Large intestine (tissue), 3 donors: ENCODE results near the gene SDHB. TPM values are rescaled to one million over a fixed set of nuclear protein-coding genes. Genes with fewer than 3 reads are reported as not detected.
"Not testable (repeated sequence)": the region's sequence is repeated elsewhere in the genome, so short reads cannot be mapped to it uniquely, and the experiment has no call there.

ENCODE experiments used
- DNase-seq, 2 donors: peaks; one replicate each; pipeline versions ENCODE4 v3.0.0 to v3.0.0-alpha.2; 2013
- H3K27ac ChIP-seq: one replicate; pipeline ENCODE4 v1.5.1; 2013; ENCODE audit warnings: low read length
- H3K27me3 ChIP-seq: 2 replicates; pipeline ENCODE4 v1.6.1; 2013; ENCODE audit warnings: low read length; ENCODE audit not compliant: control insufficient read depth, insufficient read depth
- H3K36me3 ChIP-seq: 2 replicates; pipeline ENCODE4 v1.6.1; 2013; ENCODE audit warnings: low read length; ENCODE audit not compliant: control insufficient read depth, insufficient read depth
- H3K4me1 ChIP-seq: one replicate; pipeline ENCODE4 v1.6.1; 2013; ENCODE audit warnings: low read length; ENCODE audit not compliant: control insufficient read depth, insufficient read depth
- H3K4me3 ChIP-seq: one replicate; pipeline ENCODE4 v1.5.1; 2013; ENCODE audit warnings: low read length
- H3K9me3 ChIP-seq: one replicate; pipeline ENCODE4 v1.6.1; 2013; ENCODE audit warnings: mild to moderate bottlenecking, low read depth, low read length, moderate library complexity; ENCODE audit not compliant: control insufficient read depth
- WGBS: methylation state at CpG from one replicate; pipeline ENCODE4 v1.1.5; 2013; ENCODE audit warnings: low lambda C conversion rate; ENCODE audit not compliant: insufficient coverage; 5-methylcytosine and 5-hydroxymethylcytosine counted together
- polyA plus RNA-seq: library from polyadenylated mRNA; unstranded; fragments of 120-200 nt; gene quantifications from one replicate; pipeline ENCODE4 v1.2.1, GENCODE V29; 2013

Gene SDHB
- polyA plus RNA-seq, 1 donor = 122 TPM

DNA sequence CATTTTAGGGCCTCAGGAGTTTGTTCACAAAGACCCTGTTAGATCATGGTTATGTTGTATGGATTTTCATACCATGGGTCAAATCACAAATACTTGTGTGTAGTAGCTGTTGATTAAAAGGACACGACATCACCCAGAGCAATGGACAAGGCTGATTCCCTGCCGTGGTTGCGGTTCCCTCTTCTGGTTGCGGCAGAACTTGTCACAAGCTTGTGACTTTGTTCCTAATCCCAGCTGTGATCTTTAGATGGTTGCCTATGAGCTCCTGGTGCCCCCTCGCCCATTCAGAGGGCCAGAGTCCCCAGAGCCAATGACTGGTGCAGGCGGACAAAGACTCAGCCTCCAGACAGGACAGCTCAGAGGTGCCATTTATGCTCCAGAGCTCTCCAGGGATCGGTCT, 11.8 kb upstream of the SDHB start:
- Histone ChIP-seq H3K27me3 (no peaks in the 10 kb centered on the region), H3K27ac (no peak overlapping the region), H3K4me1 (no peaks in the 10 kb centered on the region), H3K4me3 (no peak overlapping the region), H3K36me3 (peaks cover 13% of the 10 kb centered on the region), H3K9me3 (peaks cover 3% of the 10 kb centered on the region)
- whole genome bisulfite sequencing = 100% methylated on average over 1 of the region's 7 CpGs
- no peak for DNase-seq

GRCh38 chr1:17062751-17063150, 8.9 kb upstream of the SDHB start:
- H3K27me3 ChIP-seq, H3K27ac ChIP-seq, H3K9me3 ChIP-seq, DNase-seq, H3K4me3 ChIP-seq, H3K36me3 ChIP-seq, H3K4me1 ChIP-seq: not testable (repeated sequence)
- WGBS = 88% methylated on average over 2 of the region's 7 CpGs

DNA sequence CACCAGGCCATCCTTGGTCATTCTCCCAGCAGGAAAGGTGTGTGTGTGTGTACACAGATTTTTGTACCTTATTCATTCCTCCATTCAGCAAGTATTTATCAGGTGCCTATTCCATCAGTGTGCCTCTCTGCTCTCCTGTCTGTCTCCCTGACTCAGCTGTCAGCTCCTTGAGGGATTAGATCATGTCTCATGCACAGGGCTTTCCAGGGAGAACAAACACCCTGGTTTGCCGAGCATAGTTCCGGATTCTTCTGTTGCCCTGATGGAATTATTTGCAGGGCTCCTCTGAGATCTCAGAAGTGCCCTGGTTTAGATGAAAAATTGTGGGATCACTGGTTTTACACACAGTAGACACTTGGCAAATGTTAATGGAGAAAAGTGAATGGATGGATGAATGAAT, 8.1 kb upstream of the SDHB start:
- no peak overlapping the region for H3K27ac ChIP-seq
- H3K4me1 ChIP-seq = no peaks in the 10 kb centered on the region
- no peaks in the 10 kb centered on the region for H3K36me3 ChIP-seq
- H3K4me3 ChIP-seq = no peak overlapping the region
- peaks cover 3% of the 10 kb centered on the region for H3K9me3 ChIP-seq
- no peaks in the 10 kb centered on the region for H3K27me3 ChIP-seq
- DNase-seq = no peak
- no CpG with 5 or more reads among the region's 2 CpGs for whole genome bisulfite sequencing

GRCh38 chr1:17061486-17061885, 7.7 kb upstream of the SDHB start:
- WGBS = 80% methylated on average over 2 of the region's 3 CpGs
- no peak overlapping the region for H3K27ac ChIP-seq
- no peak overlapping the region for H3K4me3 ChIP-seq
- H3K36me3 ChIP-seq = no peaks in the 10 kb centered on the region
- H3K9me3 ChIP-seq = peaks cover 3% of the 10 kb centered on the region
- H3K4me1 ChIP-seq = no peaks in the 10 kb centered on the region
- no peaks in the 10 kb centered on the region for H3K27me3 ChIP-seq
- DNase-seq = no peak

GRCh38 chr1:17060306-17060749, 6.5 kb upstream of the SDHB start:
- Histone ChIP-seq H3K4me3 (no peak overlapping the region), H3K27ac (no peak overlapping the region), H3K9me3 (peaks cover 2% of the 10 kb centered on the region), H3K27me3 (no peaks in the 10 kb centered on the region), H3K4me1 (no peaks in the 10 kb centered on the region), H3K36me3 (no peaks in the 10 kb centered on the region)
- DNase-seq = no peak
- WGBS = 61% methylated on average over 10 of the region's 11 CpGs

DNA sequence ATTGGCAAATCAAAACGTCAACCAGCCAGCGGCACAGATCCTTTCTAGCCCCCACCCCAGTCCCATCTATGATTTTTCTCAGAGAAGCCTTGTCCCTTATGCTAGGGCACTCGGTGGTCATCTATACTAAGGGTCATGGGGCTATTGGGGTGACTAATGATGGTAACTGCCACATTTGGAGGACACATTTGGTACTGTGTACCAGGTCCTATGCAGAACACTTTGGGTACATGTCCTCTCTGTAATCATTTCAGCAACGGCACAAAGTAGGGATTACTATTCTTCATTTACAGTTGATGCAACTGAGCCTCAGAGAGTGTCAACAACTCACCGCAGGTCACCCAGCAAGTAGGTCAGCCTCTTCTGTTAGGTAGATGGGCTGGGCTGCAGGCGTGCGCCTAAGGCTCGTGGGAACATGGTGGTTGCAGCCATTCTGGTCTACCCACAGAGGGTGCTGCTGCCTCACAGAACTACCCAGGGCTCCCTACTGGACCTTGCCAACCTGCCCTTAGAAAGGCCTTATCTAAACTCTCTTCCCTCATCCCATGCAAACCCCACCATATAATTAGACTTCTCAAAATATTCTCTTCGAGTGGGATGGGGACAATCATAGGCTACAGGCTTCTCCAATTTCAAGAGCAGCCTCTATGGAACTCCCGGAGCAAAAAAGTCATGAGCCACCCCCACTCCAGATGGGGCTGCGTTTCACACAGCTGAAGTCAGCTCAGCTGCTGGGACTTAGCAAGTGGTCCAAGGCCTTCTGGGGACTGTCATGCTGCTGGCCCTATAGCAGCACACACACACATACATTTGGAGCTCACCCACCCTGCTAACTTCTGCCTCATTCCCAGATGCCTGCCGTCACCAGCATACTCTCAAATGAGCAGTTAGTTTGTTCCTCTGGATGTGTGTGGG, 5.8 kb upstream of the SDHB start:
- no peaks in the 10 kb centered on the region for H3K27me3 ChIP-seq
- no peak overlapping the region for H3K27ac ChIP-seq
- no peaks in the 10 kb centered on the region for H3K36me3 ChIP-seq
- H3K4me3 ChIP-seq = no peak overlapping the region
- DNase-seq = peak; percentile 54 to 58
- no peaks in the 10 kb centered on the region for H3K4me1 ChIP-seq
- no CpG with 5 or more reads among the region's 12 CpGs for WGBS
- H3K9me3 ChIP-seq = no peaks in the 10 kb centered on the region

GRCh38 chr1:17056551-17056950, 2.7 kb upstream of the SDHB start:
- DNase-seq = no peak
- no peak overlapping the region for H3K27ac ChIP-seq
- H3K36me3 ChIP-seq = peaks cover 2% of the 10 kb centered on the region
- peaks cover 11% of the 10 kb centered on the region for H3K4me1 ChIP-seq
- no peak overlapping the region for H3K4me3 ChIP-seq
- 80% methylated on average over 1 of the region's 4 CpGs for WGBS
- H3K9me3 ChIP-seq = no peaks in the 10 kb centered on the region
- H3K27me3 ChIP-seq = no peaks in the 10 kb centered on the region

DNA sequence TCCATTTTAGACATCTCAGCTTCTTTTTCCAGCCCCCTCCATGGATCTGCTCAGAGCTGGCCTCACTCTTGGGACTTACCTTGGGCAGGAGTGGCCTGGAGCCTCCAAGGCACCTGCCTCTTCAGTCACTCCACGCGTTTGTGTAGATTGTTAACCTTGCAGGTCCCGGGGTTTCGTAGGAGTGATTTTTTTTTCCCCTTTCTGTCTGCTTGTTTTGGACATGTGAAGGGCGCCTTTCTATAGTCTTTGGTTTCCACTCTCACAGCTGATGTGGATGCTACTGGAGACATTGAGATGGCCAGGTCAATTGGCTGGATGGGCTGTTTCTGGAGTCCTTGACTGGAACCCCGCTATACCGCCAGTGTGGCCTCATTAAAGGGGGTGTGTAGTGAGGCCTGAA, 2.0 kb upstream of the SDHB start:
- peaks cover 16% of the 10 kb centered on the region for H3K4me1 ChIP-seq
- no CpG with 5 or more reads among the region's 7 CpGs for WGBS
- H3K27me3 ChIP-seq = no peaks in the 10 kb centered on the region
- no peaks in the 10 kb centered on the region for H3K9me3 ChIP-seq
- H3K4me3 ChIP-seq = no peak overlapping the region
- H3K27ac ChIP-seq = no peak overlapping the region
- peaks cover 7% of the 10 kb centered on the region for H3K36me3 ChIP-seq
- DNase-seq = no peak

GRCh38 chr1:17053086-17053684, 647 bp downstream of the SDHB start:
- peak overlapping the region; percentile 93 for H3K27ac ChIP-seq
- H3K4me1 ChIP-seq = peaks cover 16% of the 10 kb centered on the region
- peak; percentile 11 to 57 for DNase-seq
- H3K27me3 ChIP-seq = no peaks in the 10 kb centered on the region
- peaks cover 23% of the 10 kb centered on the region for H3K36me3 ChIP-seq
- 0% methylated on average over 1 of the region's 12 CpGs for WGBS
- H3K9me3 ChIP-seq = no peaks in the 10 kb centered on the region
- peak overlapping the region; percentile 86 for H3K4me3 ChIP-seq

DNA sequence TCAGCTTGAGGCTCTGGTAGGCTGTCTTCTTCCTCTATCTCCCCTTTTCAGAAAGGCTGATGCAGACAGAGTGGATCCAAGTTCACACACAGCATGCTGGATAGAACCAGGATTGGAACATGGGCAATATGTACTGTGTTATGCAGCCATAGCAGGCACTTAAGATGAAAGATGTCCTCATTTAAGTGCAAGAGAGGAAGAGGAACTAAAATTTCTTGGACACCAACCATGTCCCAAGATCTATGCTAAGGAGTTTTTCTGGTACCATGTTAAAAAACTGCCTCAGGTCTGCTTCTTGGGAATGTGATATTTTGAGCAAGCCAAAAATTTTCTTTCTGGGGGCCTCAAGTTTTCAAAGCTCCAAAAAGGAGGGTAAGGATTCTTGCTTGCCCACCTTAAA, 1.2 kb downstream of the SDHB start:
- peak overlapping the region; percentile 93 for H3K27ac ChIP-seq
- H3K4me3 ChIP-seq = peak overlapping the region; percentile 86
- peaks cover 16% of the 10 kb centered on the region for H3K4me1 ChIP-seq
- no peaks in the 10 kb centered on the region for H3K9me3 ChIP-seq
- DNase-seq = no peak
- peaks cover 25% of the 10 kb centered on the region for H3K36me3 ChIP-seq
- no peaks in the 10 kb centered on the region for H3K27me3 ChIP-seq
